ENCODE measurements around the gene CHRDL1.

Gene CHRDL1

DNA sequence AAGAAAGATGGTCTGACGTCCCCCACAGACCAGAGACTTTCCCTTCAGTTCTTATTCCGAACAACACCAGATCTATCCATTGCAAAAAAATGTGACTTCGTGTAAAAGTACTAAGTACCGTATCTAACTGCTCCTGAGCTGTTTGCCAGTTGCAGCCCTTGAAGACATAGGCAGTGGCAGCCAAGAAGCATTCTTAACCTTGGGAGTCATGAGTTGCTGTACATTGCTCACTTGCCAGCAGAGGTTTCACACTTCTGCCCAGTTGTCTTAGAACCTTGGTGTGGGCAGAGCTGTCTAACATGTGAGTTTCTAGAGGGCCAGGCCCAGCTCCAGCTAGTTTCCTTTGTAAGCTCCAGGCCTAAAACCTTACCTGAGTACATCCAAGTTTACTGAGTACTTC lies 10.5 kb upstream of the CHRDL1 start:
- TF ChIP-seq, protein P1, sequence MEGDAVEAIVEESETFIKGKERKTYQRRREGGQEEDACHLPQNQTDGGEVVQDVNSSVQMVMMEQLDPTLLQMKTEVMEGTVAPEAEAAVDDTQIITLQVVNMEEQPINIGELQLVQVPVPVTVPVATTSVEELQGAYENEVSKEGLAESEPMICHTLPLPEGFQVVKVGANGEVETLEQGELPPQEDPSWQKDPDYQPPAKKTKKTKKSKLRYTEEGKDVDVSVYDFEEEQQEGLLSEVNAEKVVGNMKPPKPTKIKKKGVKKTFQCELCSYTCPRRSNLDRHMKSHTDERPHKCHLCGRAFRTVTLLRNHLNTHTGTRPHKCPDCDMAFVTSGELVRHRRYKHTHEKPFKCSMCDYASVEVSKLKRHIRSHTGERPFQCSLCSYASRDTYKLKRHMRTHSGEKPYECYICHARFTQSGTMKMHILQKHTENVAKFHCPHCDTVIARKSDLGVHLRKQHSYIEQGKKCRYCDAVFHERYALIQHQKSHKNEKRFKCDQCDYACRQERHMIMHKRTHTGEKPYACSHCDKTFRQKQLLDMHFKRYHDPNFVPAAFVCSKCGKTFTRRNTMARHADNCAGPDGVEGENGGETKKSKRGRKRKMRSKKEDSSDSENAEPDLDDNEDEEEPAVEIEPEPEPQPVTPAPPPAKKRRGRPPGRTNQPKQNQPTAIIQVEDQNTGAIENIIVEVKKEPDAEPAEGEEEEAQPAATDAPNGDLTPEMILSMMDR (IDR thresholded peaks at IDR 0.05) = no peak
- Histone ChIP-seq H3K27ac (no peak overlapping the region), H3K9me3 (no peaks in the 10 kb centered on the region), H3K27me3 (no peaks in the 10 kb centered on the region), H3K36me3 (no peaks in the 10 kb centered on the region), H3K4me3 (ENCODE audit: low read depth in 1 of 2, low read length in 1 of 2) (no peak overlapping the region), H3K4me1 (ENCODE audit: control insufficient read depth in 1 of 2, insufficient read depth in 1 of 2, low read depth in 1 of 2, low read length in 1 of 2) (no peaks in the 10 kb centered on the region)

DNA sequence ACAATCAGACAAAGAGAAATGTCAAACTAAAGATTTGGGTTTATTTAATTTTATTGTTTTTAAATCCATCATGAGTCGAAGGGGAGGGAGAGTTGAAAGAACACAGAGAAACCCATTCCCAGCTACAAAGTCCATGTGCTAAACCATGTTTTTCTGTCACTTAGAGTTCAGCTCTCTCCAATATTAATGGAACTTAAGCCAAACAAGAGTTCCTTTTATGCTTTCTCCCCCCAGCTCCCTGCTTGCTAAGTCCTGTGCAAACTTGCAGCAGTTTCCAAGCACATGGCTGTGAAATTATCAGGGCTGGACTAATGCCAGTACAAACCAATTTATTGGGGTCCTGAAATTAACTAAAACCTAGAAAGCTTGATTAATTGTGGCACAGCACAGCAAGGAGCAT lies 9.7 kb upstream of the CHRDL1 start:
- Histone ChIP-seq H3K27me3 (no peaks in the 10 kb centered on the region), H3K4me1 (ENCODE audit: control insufficient read depth in 1 of 2, insufficient read depth in 1 of 2, low read depth in 1 of 2, low read length in 1 of 2) (no peaks in the 10 kb centered on the region), H3K4me3 (ENCODE audit: low read depth in 1 of 2, low read length in 1 of 2) (no peak overlapping the region), H3K27ac (no peak overlapping the region), H3K9me3 (no peaks in the 10 kb centered on the region), H3K36me3 (no peaks in the 10 kb centered on the region)
- TF ChIP-seq, protein P1 (IDR thresholded peaks at IDR 0.05) = no peak

DNA sequence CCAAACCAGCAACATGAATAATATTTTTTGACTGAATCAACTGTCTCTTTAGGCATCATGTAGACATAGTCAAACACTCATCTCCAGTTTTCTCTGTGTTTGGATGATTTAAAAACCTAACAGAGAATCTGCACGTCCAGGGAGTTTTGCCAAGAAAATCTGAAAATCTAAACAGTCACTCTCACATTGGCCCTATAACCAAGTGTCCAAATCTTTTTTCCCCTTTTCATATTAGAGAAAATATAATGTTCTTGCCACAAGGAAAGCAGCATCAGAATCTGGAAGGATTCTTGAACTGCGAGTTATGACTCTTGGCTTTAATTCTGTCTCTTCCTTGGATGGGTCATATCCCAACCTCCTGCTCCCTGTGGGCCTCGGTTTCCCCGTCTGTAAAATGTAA lies 8.8 kb upstream of the CHRDL1 start:
- H3K4me1 ChIP-seq (ENCODE audit: control insufficient read depth in 1 of 2, insufficient read depth in 1 of 2, low read depth in 1 of 2, low read length in 1 of 2) = no peaks in the 10 kb centered on the region
- H3K4me3 ChIP-seq (ENCODE audit: low read depth in 1 of 2, low read length in 1 of 2) = no peak overlapping the region
- H3K9me3 ChIP-seq = no peaks in the 10 kb centered on the region
- H3K27ac ChIP-seq = no peak overlapping the region
- H3K27me3 ChIP-seq = no peaks in the 10 kb centered on the region
- TF ChIP-seq, protein P1 (IDR thresholded peaks at IDR 0.05) = no peak
- no peaks in the 10 kb centered on the region for H3K36me3 ChIP-seq

DNA sequence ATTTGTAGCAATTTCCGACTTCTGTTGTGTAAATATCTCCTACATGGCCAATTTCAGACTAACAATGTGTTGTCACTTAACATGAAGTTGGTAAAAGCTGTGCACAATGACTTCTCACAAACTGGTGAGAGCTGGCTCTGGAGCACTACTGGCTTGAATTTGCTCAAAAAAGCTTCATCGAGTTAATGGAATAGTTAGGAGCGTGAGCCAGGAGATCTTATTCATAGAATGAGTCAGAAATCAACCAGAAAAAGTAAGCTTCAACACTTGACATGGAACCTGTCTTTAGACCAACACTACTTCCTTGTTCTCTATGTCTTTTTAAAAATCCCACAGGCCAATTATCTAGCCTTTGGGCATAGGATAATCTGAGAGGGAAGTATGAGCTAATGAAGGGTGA lies 7.9 kb upstream of the CHRDL1 start:
- no peak overlapping the region for H3K4me3 ChIP-seq (ENCODE audit: low read depth in 1 of 2, low read length in 1 of 2)
- H3K9me3 ChIP-seq = no peaks in the 10 kb centered on the region
- TF ChIP-seq, protein P1 (IDR thresholded peaks at IDR 0.05) = no peak
- no peak overlapping the region for H3K27ac ChIP-seq
- no peaks in the 10 kb centered on the region for H3K4me1 ChIP-seq (ENCODE audit: control insufficient read depth in 1 of 2, insufficient read depth in 1 of 2, low read depth in 1 of 2, low read length in 1 of 2)
- no peaks in the 10 kb centered on the region for H3K36me3 ChIP-seq
- no peaks in the 10 kb centered on the region for H3K27me3 ChIP-seq

DNA sequence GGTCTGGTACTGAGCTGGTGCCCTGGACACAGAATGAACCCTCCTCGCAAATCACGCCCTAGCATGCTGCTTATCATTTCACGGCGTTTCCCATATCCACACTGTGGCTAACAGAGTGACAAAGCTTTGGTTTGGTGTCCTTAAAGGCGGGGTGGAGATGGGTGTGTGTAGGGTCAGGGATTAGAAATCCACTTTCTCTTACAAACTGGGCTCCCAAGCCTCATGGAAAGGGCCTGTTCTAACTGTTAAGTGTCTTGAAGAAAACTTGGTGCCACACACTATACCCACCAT lies 735 bp upstream of the CHRDL1 start:
- H3K27me3 ChIP-seq = peaks cover 44% of the 10 kb centered on the region
- H3K9me3 ChIP-seq = no peaks in the 10 kb centered on the region
- TF ChIP-seq, protein P1 (IDR thresholded peaks at IDR 0.05) = no peak
- no peaks in the 10 kb centered on the region for H3K4me1 ChIP-seq (ENCODE audit: control insufficient read depth in 1 of 2, insufficient read depth in 1 of 2, low read depth in 1 of 2, low read length in 1 of 2)
- no peak overlapping the region for H3K4me3 ChIP-seq (ENCODE audit: low read depth in 1 of 2, low read length in 1 of 2)
- H3K36me3 ChIP-seq = no peaks in the 10 kb centered on the region
- H3K27ac ChIP-seq = no peak overlapping the region

DNA sequence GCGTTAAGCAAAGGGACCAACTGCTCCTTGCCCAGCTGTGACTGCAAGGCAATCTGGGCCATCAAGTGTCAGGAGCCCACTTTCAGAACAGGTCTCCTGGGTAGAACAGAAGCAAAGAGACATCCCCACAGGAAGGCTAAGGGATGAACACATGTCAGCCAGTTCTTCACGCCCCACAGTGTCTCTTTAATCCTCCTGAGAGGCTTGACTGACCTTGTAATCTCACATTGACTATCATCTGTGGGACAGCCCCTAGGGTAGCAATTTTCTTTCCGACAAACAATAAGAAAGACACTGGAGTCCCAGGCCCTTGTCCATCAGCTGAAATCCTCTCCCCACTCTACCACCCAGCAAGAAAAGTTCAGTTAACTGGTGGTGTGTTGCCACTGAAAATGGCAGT lies 1.0 kb downstream of the CHRDL1 start:
- Histone ChIP-seq H3K27me3 (peaks cover 44% of the 10 kb centered on the region), H3K4me1 (ENCODE audit: control insufficient read depth in 1 of 2, insufficient read depth in 1 of 2, low read depth in 1 of 2, low read length in 1 of 2) (no peaks in the 10 kb centered on the region), H3K9me3 (no peaks in the 10 kb centered on the region), H3K4me3 (ENCODE audit: low read depth in 1 of 2, low read length in 1 of 2) (no peak overlapping the region), H3K27ac (no peak overlapping the region), H3K36me3 (no peaks in the 10 kb centered on the region)
- TF ChIP-seq, protein P1 (IDR thresholded peaks at IDR 0.05) = no peak

Measured in neutrophil (primary cell).